NB4 (cell line): ENCODE data around the gene CHRDL2.

Source experiments
- CTCF ChIP-seq: IDR thresholded peaks from one replicate; pipeline ENCODE4 v1.5.1; 2012; ENCODE audit warnings: low read depth, low read length
- MAX ChIP-seq: IDR thresholded peaks from 2 replicates; pipeline ENCODE4 v1.6.1; 2011; ENCODE audit warnings: low read depth, low read length
- POLR2A ChIP-seq: IDR thresholded peaks from 2 replicates; pipeline ENCODE4 v1.6.1; 2011; ENCODE audit warnings: mild to moderate bottlenecking; ENCODE audit not compliant: insufficient read length; ENCODE audit errors: extremely low read depth

GRCh38 chr11:74678041-74678440 lies 53.2 kb downstream of the CHRDL2 start:
- TF ChIP-seq CTCF (no peak), POLR2A (no peak), MAX (no peak)
